ENCODE measurements around the gene PGR. TPM values are rescaled to one million over a fixed set of nuclear protein-coding genes. Genes with fewer than 3 reads are reported as not detected.

Gene PGR
- total RNA-seq, 3 donors from 2014 or later, result 0.49 to 5.5 (median 0.92) TPM

DNA sequence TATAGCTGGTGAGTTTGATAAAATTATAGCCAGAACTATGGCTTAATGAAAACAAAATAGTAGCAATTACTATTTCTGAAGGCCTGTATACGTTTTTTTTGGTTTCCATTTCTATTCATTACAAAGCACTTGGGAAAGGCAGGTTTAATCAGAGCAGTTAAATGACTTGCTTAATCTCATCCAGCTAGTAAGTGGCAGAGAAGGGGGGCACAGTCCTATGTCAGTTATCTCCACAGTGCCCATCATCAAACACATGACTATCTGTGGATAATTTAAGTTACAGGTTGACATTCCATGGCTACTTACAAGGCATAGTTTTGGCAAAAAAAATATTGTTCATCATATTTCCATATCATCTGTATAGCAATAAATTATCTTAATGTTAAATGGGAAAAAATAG, 93.7 kb downstream of the PGR start:
- Histone ChIP-seq H3K36me3 (ENCODE audit: low read depth) (no peaks in the 10 kb centered on the region), H3K4me1 (ENCODE audit: low read depth) (no peaks in the 10 kb centered on the region), H3K9me3 (no peaks in the 10 kb centered on the region), H3K4me3 (no peak overlapping the region)
- intact Hi-C loops (cut with DNase I, micrococcal nuclease), result no loop called here
- TF ChIP-seq, protein P1, sequence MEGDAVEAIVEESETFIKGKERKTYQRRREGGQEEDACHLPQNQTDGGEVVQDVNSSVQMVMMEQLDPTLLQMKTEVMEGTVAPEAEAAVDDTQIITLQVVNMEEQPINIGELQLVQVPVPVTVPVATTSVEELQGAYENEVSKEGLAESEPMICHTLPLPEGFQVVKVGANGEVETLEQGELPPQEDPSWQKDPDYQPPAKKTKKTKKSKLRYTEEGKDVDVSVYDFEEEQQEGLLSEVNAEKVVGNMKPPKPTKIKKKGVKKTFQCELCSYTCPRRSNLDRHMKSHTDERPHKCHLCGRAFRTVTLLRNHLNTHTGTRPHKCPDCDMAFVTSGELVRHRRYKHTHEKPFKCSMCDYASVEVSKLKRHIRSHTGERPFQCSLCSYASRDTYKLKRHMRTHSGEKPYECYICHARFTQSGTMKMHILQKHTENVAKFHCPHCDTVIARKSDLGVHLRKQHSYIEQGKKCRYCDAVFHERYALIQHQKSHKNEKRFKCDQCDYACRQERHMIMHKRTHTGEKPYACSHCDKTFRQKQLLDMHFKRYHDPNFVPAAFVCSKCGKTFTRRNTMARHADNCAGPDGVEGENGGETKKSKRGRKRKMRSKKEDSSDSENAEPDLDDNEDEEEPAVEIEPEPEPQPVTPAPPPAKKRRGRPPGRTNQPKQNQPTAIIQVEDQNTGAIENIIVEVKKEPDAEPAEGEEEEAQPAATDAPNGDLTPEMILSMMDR (IDR thresholded peaks at IDR 0.05), result no peak
- ATAC-seq (no peak), DNase-seq (no peak)

DNA sequence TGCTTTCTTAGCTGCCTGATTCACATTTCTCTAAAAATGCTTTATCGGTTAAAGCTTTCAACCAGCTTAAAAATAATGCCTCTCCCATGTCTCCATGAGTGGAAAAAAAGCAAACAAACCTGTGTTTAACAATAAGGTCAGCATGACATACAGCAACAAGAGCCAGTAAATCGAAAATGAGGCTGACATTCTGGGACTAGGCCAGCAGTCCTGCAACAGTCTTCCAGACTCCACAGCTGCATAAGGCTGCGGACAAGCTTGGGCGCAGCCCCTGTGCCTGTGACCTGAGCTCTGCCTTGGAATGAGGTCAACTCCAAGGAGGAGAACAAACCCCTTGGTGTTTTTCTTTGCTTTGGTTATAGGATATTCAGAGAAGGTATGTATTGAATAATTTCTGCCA, 95.5 kb downstream of the PGR start:
- H3K36me3 ChIP-seq (ENCODE audit: low read depth), result no peaks in the 10 kb centered on the region
- peak in 1 of 3 donors; percentile 4 for DNase-seq
- intact Hi-C loops (cut with DNase I, micrococcal nuclease), result no loop called here
- H3K4me1 ChIP-seq (ENCODE audit: low read depth), result no peaks in the 10 kb centered on the region
- TF ChIP-seq, protein P1 (IDR thresholded peaks at IDR 0.05), result no peak
- ATAC-seq, result no peak
- H3K9me3 ChIP-seq, result no peaks in the 10 kb centered on the region
- no peak overlapping the region for H3K4me3 ChIP-seq

DNA sequence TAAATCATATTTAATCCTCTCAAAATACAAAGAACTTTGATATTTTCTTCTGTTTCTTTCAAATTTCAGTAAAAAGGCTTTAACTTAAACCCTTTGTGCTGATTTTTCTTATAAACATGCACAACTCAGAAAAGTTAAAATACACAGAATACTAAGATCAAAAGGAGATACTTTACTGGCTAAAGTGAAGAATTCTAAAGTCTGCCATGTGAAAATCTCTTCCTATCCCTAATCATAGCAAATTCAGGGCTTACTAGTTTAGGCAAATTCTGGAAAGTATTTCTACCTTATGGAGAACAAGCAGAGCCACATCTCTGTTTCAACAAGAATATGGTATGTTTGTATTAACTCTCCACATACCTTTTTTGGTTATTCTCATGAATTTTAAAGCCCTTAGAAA, 96.6 kb downstream of the PGR start:
- ATAC-seq (no peak), DNase-seq (no peak)
- Histone ChIP-seq H3K4me1 (ENCODE audit: low read depth) (no peaks in the 10 kb centered on the region), H3K36me3 (ENCODE audit: low read depth) (no peaks in the 10 kb centered on the region), H3K4me3 (no peak overlapping the region), H3K9me3 (no peaks in the 10 kb centered on the region)
- intact Hi-C loops (cut with DNase I, micrococcal nuclease), result no loop called here
- TF ChIP-seq, protein P1 (IDR thresholded peaks at IDR 0.05), result no peak

DNA sequence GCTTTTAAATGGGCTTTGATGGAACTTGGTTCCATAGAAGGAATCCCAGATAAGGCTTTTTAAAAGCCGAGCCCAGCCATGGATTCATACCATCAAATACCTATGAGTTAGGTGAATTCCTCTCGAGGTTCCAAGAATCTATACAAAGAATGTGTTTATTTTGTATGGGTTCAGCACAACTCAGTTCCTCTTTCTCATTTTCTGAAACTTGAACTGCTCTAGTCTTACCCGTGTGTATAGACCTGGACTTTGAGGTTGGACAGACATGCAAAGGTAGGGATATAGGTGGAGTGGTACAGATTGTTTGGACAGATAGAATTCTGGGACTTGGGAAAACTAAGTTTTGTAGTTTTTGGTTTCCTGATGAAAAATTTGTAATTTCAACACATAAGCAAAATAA, 97.9 kb downstream of the PGR start:
- no peak overlapping the region for H3K4me3 ChIP-seq
- no peaks in the 10 kb centered on the region for H3K4me1 ChIP-seq (ENCODE audit: low read depth)
- DNase-seq, result no peak
- TF ChIP-seq, protein P1 (IDR thresholded peaks at IDR 0.05), result no peak
- intact Hi-C loops (cut with DNase I, micrococcal nuclease), result no loop called here
- no peaks in the 10 kb centered on the region for H3K36me3 ChIP-seq (ENCODE audit: low read depth)
- no peaks in the 10 kb centered on the region for H3K9me3 ChIP-seq
- no peak for ATAC-seq

DNA sequence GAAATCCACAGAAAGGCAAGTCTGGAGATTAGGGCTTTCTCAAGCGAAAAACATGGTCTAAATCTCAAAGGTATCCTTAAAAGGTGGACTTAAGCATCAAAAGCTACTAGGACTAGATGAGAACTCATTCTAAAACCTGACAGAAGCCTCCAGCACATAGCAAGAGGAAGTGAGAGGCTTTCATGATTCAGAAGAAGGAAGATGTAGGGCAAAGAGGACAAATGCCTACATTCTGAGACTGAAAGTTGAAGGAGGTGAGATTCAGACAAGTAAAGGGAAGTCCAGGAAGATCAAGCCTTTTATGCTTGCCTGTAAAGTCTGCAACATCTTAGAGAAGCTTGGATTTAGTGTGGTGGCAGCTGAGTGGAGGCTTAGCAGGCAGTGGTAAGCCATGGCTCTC, 98.9 kb downstream of the PGR start:
- no peaks in the 10 kb centered on the region for H3K9me3 ChIP-seq
- ATAC-seq (no peak), DNase-seq (no peak)
- no peak overlapping the region for H3K4me3 ChIP-seq
- TF ChIP-seq, protein P1 (IDR thresholded peaks at IDR 0.05), result no peak
- intact Hi-C loops (cut with DNase I, micrococcal nuclease), result no loop called here
- H3K4me1 ChIP-seq (ENCODE audit: low read depth), result no peaks in the 10 kb centered on the region
- no peaks in the 10 kb centered on the region for H3K36me3 ChIP-seq (ENCODE audit: low read depth)

DNA sequence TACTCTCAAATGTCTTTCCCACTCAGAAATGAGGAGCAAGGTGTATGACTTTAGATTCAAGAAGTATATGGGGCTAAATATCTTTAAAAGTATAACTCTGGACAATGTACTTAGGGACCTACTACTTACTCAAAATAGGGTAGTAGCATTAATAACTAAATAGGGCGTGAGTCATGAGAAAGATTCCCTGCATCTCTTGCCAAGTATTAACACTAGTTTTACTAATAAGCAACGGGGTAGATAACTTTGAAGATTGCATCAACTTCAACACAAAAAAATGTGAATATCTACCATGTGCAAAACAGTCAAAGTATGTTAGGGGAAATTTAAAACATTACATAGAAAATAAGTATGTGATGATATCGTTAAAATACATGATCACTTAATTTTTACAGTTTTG, 99.6 kb downstream of the PGR start:
- no peak overlapping the region for H3K4me3 ChIP-seq

More for the DNA sequence above, 99.6 kb downstream of the PGR start:
- DNase-seq (no peak), ATAC-seq (no peak)
- intact Hi-C loops (cut with DNase I, micrococcal nuclease), result no loop called here
- Histone ChIP-seq H3K9me3 (no peaks in the 10 kb centered on the region), H3K36me3 (ENCODE audit: low read depth) (no peaks in the 10 kb centered on the region), H3K4me1 (ENCODE audit: low read depth) (no peaks in the 10 kb centered on the region)
- TF ChIP-seq, protein P1 (IDR thresholded peaks at IDR 0.05), result no peak
